Right cardiac atrium (tissue), 5 donors: ENCODE measurements around the gene SUFU. TPM values are rescaled to one million over a fixed set of nuclear protein-coding genes. Genes with fewer than 3 reads are reported as not detected.

Source experiments
- ATAC-seq, 2 donors: fragments of 200-7000 bp; cut with Tn5 transposase; one replicate each; pipeline versions ENCODE4 v1.8.0 to v1.9.1; 2020; ENCODE audit warnings: moderate library complexity in 2 of 2, mild to moderate bottlenecking in 1 of 2
- DNase-seq, 3 donors: peaks; one replicate each; pipeline ENCODE4 v3.0.0-alpha.2; 2020
- H3K27ac ChIP-seq: one replicate; pipeline ENCODE4 v1.5.1; 2013; ENCODE audit warnings: mild to moderate bottlenecking, low read length, control low read depth, moderate library complexity
- H3K27me3 ChIP-seq: one replicate; pipeline ENCODE4 v1.6.1; 2013; ENCODE audit not compliant: control insufficient read depth, insufficient read depth
- H3K4me1 ChIP-seq: one replicate; pipeline ENCODE4 v1.6.1; 2013; ENCODE audit warnings: low read length; ENCODE audit not compliant: control insufficient read depth, insufficient read depth
- H3K4me3 ChIP-seq: one replicate; pipeline ENCODE4 v1.5.1; 2013; ENCODE audit warnings: low read length, control low read depth
- H3K9me3 ChIP-seq: one replicate; pipeline ENCODE4 v1.6.1; 2013; ENCODE audit warnings: low read length; ENCODE audit not compliant: control insufficient read depth
- WGBS: extraction: QIAGEN DNeasy Blood & Tissue Kit; methylation state at CpG from one replicate; pipeline ENCODE4 v1.1.7; 2013; 5-methylcytosine and 5-hydroxymethylcytosine counted together
- intact Hi-C, 4 donors: fragments of 100-400 bp; cut with DNase I; formaldehyde crosslinking; loops; one replicate each; pipeline versions ENCODE4 v1.11.0 to v1.14.0; 2022 to 2023
- polyA plus RNA-seq: library from polyadenylated mRNA; stranded (reverse); fragments of 200-250 nt; gene quantifications from one replicate; pipeline ENCODE4 v1.2.3, GENCODE V29; 2013
- total RNA-seq, 4 donors: library from RNA; stranded (reverse); fragmentation: NEBNext Ultra II Directional; extraction: Animal tissue kit (Norgen Biotek cat#: 25700); gene quantifications; one replicate each; pipeline ENCODE4 v1.2.1, GENCODE V29; 2021
- donor health status: healthy with polysubstance abuse.
- donor health status: DM: no; HTN: yes; CAD: no.
- donor health status: DM: no; HTN: no; CAD: no.
- donor health status: DM: no; HTN: yes; CAD: no; lungs with severe emphysema.
- donor health status: DM: yes; HTN: yes; CAD: no.

Gene SUFU
- total and polyA plus RNA-seq, 5 donors: 6.7 to 11.8 (median 11.4) TPM

GRCh38 chr10:102648269-102648888 lies 144.6 kb downstream of the SUFU start:
- no peak overlapping the region for H3K4me3 ChIP-seq
- peaks cover 40% of the 10 kb centered on the region for H3K4me1 ChIP-seq
- peak overlapping the region; percentile 23 for H3K27ac ChIP-seq
- intact Hi-C loops: loop anchor here in 2 of 4 donors (5.0 kb wide), 2 partner anchors 51 to 64 kb away; partner anchors contain the start of genes ARL3 (in 1 of the 2) and SFXN2 (in 1 of the 2)
- DNase-seq (peak; percentile 7 to 48 (median 32)), ATAC-seq (no peak)
- no peaks in the 10 kb centered on the region for H3K27me3 ChIP-seq
- H3K9me3 ChIP-seq: no peaks in the 10 kb centered on the region
- WGBS: 23% methylated on average over 12 of the region's 12 CpGs

GRCh38 chr10:102648889-102649796 lies 145.4 kb downstream of the SUFU start:
- H3K4me1 ChIP-seq: peaks cover 40% of the 10 kb centered on the region
- peak overlapping the region; percentile 65 for H3K27ac ChIP-seq
- WGBS: 20% methylated on average over 25 of the region's 25 CpGs
- H3K9me3 ChIP-seq: no peaks in the 10 kb centered on the region
- no peak overlapping the region for H3K4me3 ChIP-seq
- peak; percentile 22 to 81 (median 75) for DNase-seq
- H3K27me3 ChIP-seq: no peaks in the 10 kb centered on the region
- no peak for ATAC-seq
- intact Hi-C loops: loop anchor here in 2 of 4 donors (5.0 kb wide), 2 partner anchors 52 to 63 kb away; partner anchors contain the start of genes ARL3 (in 1 of the 2) and SFXN2 (in 1 of the 2)

- WGBS: 47% methylated on average over 12 of the region's 12 CpGs
- intact Hi-C loops: loop anchor here in 2 of 4 donors (5.0 kb wide), 2 partner anchors 53 to 62 kb away; partner anchors contain the start of genes ARL3 (in 1 of the 2) and SFXN2 (in 1 of the 2)
- peak overlapping the region; percentile 22 for H3K27ac ChIP-seq
- DNase-seq (peak; percentile 19 to 66 (median 62)), ATAC-seq (no peak)
- no peaks in the 10 kb centered on the region for H3K9me3 ChIP-seq
- no peak overlapping the region for H3K4me3 ChIP-seq
- H3K27me3 ChIP-seq: no peaks in the 10 kb centered on the region
- peaks cover 40% of the 10 kb centered on the region for H3K4me1 ChIP-seq
Measured at GRCh38 chr10:102649797-102650654, 146.3 kb downstream of the SUFU start.

GRCh38 chr10:102650655-102651454 lies 147.1 kb downstream of the SUFU start:
- DNase-seq: peak; percentile 11 to 55 (median 51)
- WGBS: 42% methylated on average over 11 of the region's 11 CpGs
- no peaks in the 10 kb centered on the region for H3K27me3 ChIP-seq

GRCh38 chr10:102651455-102652169 lies 147.8 kb downstream of the SUFU start:
- Histone ChIP-seq H3K27me3 (no peaks in the 10 kb centered on the region), H3K4me1 (peaks cover 40% of the 10 kb centered on the region), H3K9me3 (no peaks in the 10 kb centered on the region), H3K27ac (no peak overlapping the region), H3K4me3 (no peak overlapping the region)
- WGBS: 74% methylated on average over 11 of the region's 11 CpGs
- DNase-seq (peak in 2 of 3 donors; percentile 26 to 55), ATAC-seq (no peak)
- intact Hi-C loops: no loop called here

More at GRCh38 chr10:102650655-102651454, 147.1 kb downstream of the SUFU start:
- H3K27ac ChIP-seq: peak overlapping the region; percentile 19
- intact Hi-C loops: no loop called here
- H3K4me1 ChIP-seq: peaks cover 40% of the 10 kb centered on the region
- no peak overlapping the region for H3K4me3 ChIP-seq
- no peak for ATAC-seq
- H3K9me3 ChIP-seq: no peaks in the 10 kb centered on the region

GRCh38 chr10:102652170-102652916 lies 148.6 kb downstream of the SUFU start:
- H3K4me3 ChIP-seq: no peak overlapping the region

GRCh38 chr10:102653060-102653459 lies 149.3 kb downstream of the SUFU start:
- no peaks in the 10 kb centered on the region for H3K9me3 ChIP-seq
- ATAC-seq (peak in 1 of 2 donors; percentile 27), DNase-seq (peak; percentile 8 to 14 (median 11))
- peaks cover 32% of the 10 kb centered on the region for H3K4me1 ChIP-seq
- no peak overlapping the region for H3K27ac ChIP-seq
- H3K27me3 ChIP-seq: no peaks in the 10 kb centered on the region
- no peak overlapping the region for H3K4me3 ChIP-seq
- intact Hi-C loops: no loop called here
- 88% methylated on average over 1 of the region's 1 CpG for WGBS

More at GRCh38 chr10:102652170-102652916, 148.6 kb downstream of the SUFU start:
- no peak for ATAC-seq
- Histone ChIP-seq H3K27ac (no peak overlapping the region), H3K27me3 (no peaks in the 10 kb centered on the region), H3K4me1 (peaks cover 39% of the 10 kb centered on the region), H3K9me3 (no peaks in the 10 kb centered on the region)
- WGBS: 77% methylated on average over 12 of the region's 12 CpGs
- intact Hi-C loops: no loop called here
- DNase-seq: peak; percentile 5 to 33 (median 26)

- 72% methylated on average over 7 of the region's 7 CpGs for WGBS
Measured at GRCh38 chr10:102654566-102654965, 150.8 kb downstream of the SUFU start.

GRCh38 chr10:102654969-102655368 lies 151.2 kb downstream of the SUFU start:
- intact Hi-C loops: no loop called here

More at GRCh38 chr10:102654566-102654965, 150.8 kb downstream of the SUFU start:
- Histone ChIP-seq H3K4me3 (no peak overlapping the region), H3K27ac (no peak overlapping the region), H3K9me3 (no peaks in the 10 kb centered on the region), H3K4me1 (peaks cover 18% of the 10 kb centered on the region), H3K27me3 (no peaks in the 10 kb centered on the region)
- ATAC-seq: no peak
- DNase-seq: peak; percentile 11 to 31 (median 13)
- intact Hi-C loops: no loop called here

More at GRCh38 chr10:102654969-102655368, 151.2 kb downstream of the SUFU start:
- ATAC-seq (no peak), DNase-seq (peak in 2 of 3 donors; percentile 20 to 49)
- Histone ChIP-seq H3K4me3 (no peak overlapping the region), H3K4me1 (peaks cover 16% of the 10 kb centered on the region), H3K9me3 (no peaks in the 10 kb centered on the region), H3K27ac (no peak overlapping the region), H3K27me3 (no peaks in the 10 kb centered on the region)
- WGBS: 86% methylated on average over 12 of the region's 12 CpGs
